Vagina (tissue), 2 donors: ENCODE results near the gene TMEM141. TPM values are rescaled to one million over a fixed set of nuclear protein-coding genes. Genes with fewer than 3 reads are reported as not detected.
"Not testable (repeated sequence)": the region's sequence is repeated elsewhere in the genome, so short reads cannot be mapped to it uniquely, and the experiment has no call there.

Experiments
- DNase-seq, 2 donors: peaks; one replicate each; pipeline ENCODE4 v3.0.0-alpha.2; 2017; ENCODE audit errors: extremely low spot score in 2 of 2
- H3K27ac ChIP-seq: fragments of 200-600 bp; sonication (generic); one replicate; pipeline ENCODE4 v1.5.1; 2019
- H3K27me3 ChIP-seq: fragments of 200-600 bp; sonication (generic); one replicate; pipeline ENCODE4 v1.5.1; 2019
- H3K36me3 ChIP-seq, 2 donors: fragments of 200-600 bp; sonication (generic); one replicate each; pipeline ENCODE4 v1.5.1; 2017 to 2019
- H3K4me1 ChIP-seq: fragments of 200-600 bp; sonication (generic); one replicate; pipeline ENCODE4 v1.5.1; 2019
- H3K4me3 ChIP-seq, 2 donors: fragments of 200-600 bp; sonication (generic); 1 replicate in 1 of 2; 2 replicates in 1 of 2; pipeline ENCODE4 v1.5.1; 2016 to 2019
- H3K9me3 ChIP-seq: fragments of 200-600 bp; sonication (generic); one replicate; pipeline ENCODE4 v1.5.1; 2019
- CTCF ChIP-seq, 3 experiments: fragments of 450-650 bp in 2 of 3; fragments of 200-600 bp in 1 of 3; sonication (generic) in 1 of 3; IDR thresholded peaks; one replicate each; pipeline ENCODE4 v1.5.1; 2017 to 2019; ENCODE audit warnings: antibody characterized with exemption in 3 of 3, mild to moderate bottlenecking in 2 of 3, moderate library complexity in 2 of 3
- POLR2A ChIP-seq, 2 donors: fragments of 450-650 bp; IDR thresholded peaks; one replicate each; pipeline ENCODE4 v1.6.1; 2017; ENCODE audit warnings: antibody characterized with exemption in 2 of 2, mild to moderate bottlenecking in 2 of 2, moderate library complexity in 2 of 2
- POLR2AphosphoS5 ChIP-seq, 2 donors: sonication (generic); formaldehyde crosslinking; IDR thresholded peaks; one replicate each; pipeline ENCODE4 v1.9.0; 2017; ENCODE audit warnings: antibody characterized with exemption in 2 of 2, mild to moderate bottlenecking in 2 of 2, low read depth in 1 of 2; ENCODE audit not compliant: insufficient read depth in 1 of 2
- intact Hi-C: fragments of 100-400 bp; cut with DNase I; formaldehyde crosslinking; loops from one replicate; pipeline ENCODE4 v1.15.1; 2023
- total RNA-seq: library from RNA; depleted of rRNA; stranded (reverse); fragments of >200 nt; gene quantifications from one replicate; pipeline ENCODE4 v1.2.3, GENCODE V29; 2016

Gene TMEM141
- total RNA-seq, 1 donor from 2014 or later = 64.1 TPM

GRCh38 chr9:136760424-136760823 is 30.7 kb upstream of the TMEM141 start:
- Histone ChIP-seq H3K4me1 (peaks cover 5% of the 10 kb centered on the region), H3K9me3 (peaks cover 6% of the 10 kb centered on the region), H3K27ac (no peak overlapping the region), H3K36me3 (no peaks in the 10 kb centered on the region), H3K4me3 (no peak overlapping the region), H3K27me3 (no peaks in the 10 kb centered on the region)
- intact Hi-C loops = no loop called here
- no peak for DNase-seq
- TF ChIP-seq POLR2AphosphoS5 (IDR thresholded peaks at IDR 0.05; ENCODE audit: insufficient read depth in 1 of 2, low read depth in 1 of 2) = no peak
- no peak for TF ChIP-seq POLR2A (IDR thresholded peaks at IDR 0.05)
- no peak for TF ChIP-seq CTCF (IDR thresholded peaks at IDR 0.05)

- DNase-seq, H3K36me3 ChIP-seq, H3K9me3 ChIP-seq, intact Hi-C loops, H3K4me1 ChIP-seq, H3K27ac ChIP-seq, H3K4me3 ChIP-seq, H3K27me3 ChIP-seq: not testable (repeated sequence)
Measured at GRCh38 chr9:136760834-136761544, 30.2 kb upstream of the TMEM141 start.

- Histone ChIP-seq H3K36me3 (no peaks in the 10 kb centered on the region), H3K4me1 (peaks cover 5% of the 10 kb centered on the region), H3K27me3 (no peaks in the 10 kb centered on the region), H3K9me3 (no peaks in the 10 kb centered on the region), H3K27ac (no peak overlapping the region), H3K4me3 (no peak overlapping the region)
- DNase-seq = no peak
- no peak for TF ChIP-seq CTCF (IDR thresholded peaks at IDR 0.05)
- no peak for TF ChIP-seq POLR2AphosphoS5 (IDR thresholded peaks at IDR 0.05; ENCODE audit: insufficient read depth in 1 of 2, low read depth in 1 of 2)
- no peak for TF ChIP-seq POLR2A (IDR thresholded peaks at IDR 0.05)
- intact Hi-C loops = no loop called here
Measured at GRCh38 chr9:136761545-136761981, 29.6 kb upstream of the TMEM141 start.

- H3K27me3 ChIP-seq = no peaks in the 10 kb centered on the region
- intact Hi-C loops = no loop called here
- no peaks in the 10 kb centered on the region for H3K9me3 ChIP-seq
- H3K36me3 ChIP-seq = no peaks in the 10 kb centered on the region
- TF ChIP-seq POLR2A (IDR thresholded peaks at IDR 0.05) (no peak), POLR2AphosphoS5 (IDR thresholded peaks at IDR 0.05; ENCODE audit: insufficient read depth in 1 of 2, low read depth in 1 of 2) (no peak), CTCF (IDR thresholded peaks at IDR 0.05) (no peak)
- H3K4me3 ChIP-seq = no peak overlapping the region
- no peak for DNase-seq
- H3K27ac ChIP-seq = no peak overlapping the region
- peaks cover 5% of the 10 kb centered on the region for H3K4me1 ChIP-seq
Measured at GRCh38 chr9:136762221-136762691, 28.9 kb upstream of the TMEM141 start.

- no peak for DNase-seq
- no peaks in the 10 kb centered on the region for H3K9me3 ChIP-seq
- no peak overlapping the region for H3K4me3 ChIP-seq
- H3K36me3 ChIP-seq = no peaks in the 10 kb centered on the region
- no peak for TF ChIP-seq CTCF (IDR thresholded peaks at IDR 0.05)
- no peak for TF ChIP-seq POLR2A (IDR thresholded peaks at IDR 0.05)
- no peak for TF ChIP-seq POLR2AphosphoS5 (IDR thresholded peaks at IDR 0.05; ENCODE audit: insufficient read depth in 1 of 2, low read depth in 1 of 2)
- H3K27ac ChIP-seq = no peak overlapping the region
- peaks cover 5% of the 10 kb centered on the region for H3K4me1 ChIP-seq
- intact Hi-C loops = no loop called here
- no peaks in the 10 kb centered on the region for H3K27me3 ChIP-seq
Measured at GRCh38 chr9:136762915-136763648, 28.1 kb upstream of the TMEM141 start.
